GM21515 (cell line): ENCODE data around the gene KNSTRN.

Source experiments
- ATAC-seq: cut with Tn5 transposase; IDR thresholded peaks from one replicate; pipeline ENCODE4 v1.9.1; 2021; ENCODE audit not compliant: unreplicated experiment

The KNSTRN gene

DNA sequence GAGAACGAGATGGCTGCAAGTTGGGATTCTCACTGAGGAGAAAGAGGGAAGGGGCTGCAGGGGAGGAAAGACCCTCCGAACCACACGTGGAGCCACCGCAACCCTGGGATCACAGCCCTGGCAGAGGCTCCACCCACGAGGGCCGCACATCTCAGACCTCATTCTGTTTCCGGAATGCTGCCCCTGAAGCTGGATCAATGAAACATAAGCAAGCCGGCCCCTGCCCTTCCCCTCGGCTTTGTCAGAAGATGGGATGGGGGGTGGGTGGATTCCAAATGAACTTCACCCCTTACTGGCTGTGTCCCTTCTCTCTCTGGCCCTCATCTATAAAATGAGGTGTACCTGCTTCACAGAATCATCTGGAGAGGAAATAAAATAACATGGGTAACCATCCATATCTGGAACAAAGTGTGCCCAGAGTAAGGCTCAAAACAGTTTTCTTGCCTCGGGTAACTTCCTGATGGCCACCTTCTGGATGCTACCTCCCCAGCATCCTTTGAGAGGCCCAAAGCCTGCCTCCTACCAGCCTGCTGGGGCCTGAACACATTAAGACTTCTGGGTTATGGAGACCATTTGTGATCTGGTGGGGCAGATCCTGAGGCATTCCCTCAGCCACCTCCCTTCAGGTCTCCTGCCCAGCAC, 37.2 kb upstream of the KNSTRN start:
- ATAC-seq = no peak

- no peak for ATAC-seq
Measured at GRCh38 chr15:40345867-40346578, 36.5 kb upstream of the KNSTRN start.

- ATAC-seq = no peak
Measured at GRCh38 chr15:40346579-40347558, 35.7 kb upstream of the KNSTRN start.

GRCh38 chr15:40347559-40348473, 34.7 kb upstream of the KNSTRN start:
- no peak for ATAC-seq

DNA sequence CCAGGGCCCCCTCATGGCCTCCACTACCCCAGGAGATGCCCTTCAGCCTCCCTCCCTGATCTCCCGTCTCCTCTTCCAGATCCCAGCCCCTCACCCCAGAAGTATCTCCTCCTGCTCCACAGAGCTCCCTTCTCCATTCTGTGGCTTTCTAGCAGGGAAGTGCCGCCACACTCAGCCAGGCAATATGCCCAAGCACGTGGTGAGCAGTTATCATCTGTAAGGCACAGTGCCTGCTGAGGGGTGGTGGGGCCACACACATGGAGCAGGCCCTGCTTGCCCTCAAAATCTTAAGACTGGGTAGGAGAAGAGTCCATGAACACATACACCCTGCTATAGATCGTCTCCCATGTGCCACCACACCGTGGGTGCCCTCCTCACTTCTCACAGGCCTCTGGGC, 34.0 kb upstream of the KNSTRN start:
- ATAC-seq = no peak

DNA sequence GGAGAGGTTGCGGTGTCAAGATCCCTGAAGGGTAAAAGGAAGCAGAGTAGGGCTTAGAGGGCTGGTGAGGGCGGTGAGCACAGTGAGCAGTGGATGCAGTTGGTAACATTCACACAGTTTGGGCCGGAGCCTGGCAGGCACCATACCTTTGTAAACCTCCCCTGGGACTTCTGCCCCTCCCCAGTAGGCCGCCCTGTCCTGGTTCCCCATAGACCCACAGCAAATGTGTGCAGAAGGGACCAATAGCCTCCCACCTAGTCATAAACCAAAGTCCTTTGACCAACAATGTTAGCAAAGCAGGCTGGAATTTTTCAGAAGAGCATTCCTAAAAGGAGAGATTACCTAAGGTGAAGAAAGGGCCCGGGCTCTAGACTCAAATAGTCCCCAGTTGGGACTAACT, 33.4 kb upstream of the KNSTRN start:
- ATAC-seq = no peak

DNA sequence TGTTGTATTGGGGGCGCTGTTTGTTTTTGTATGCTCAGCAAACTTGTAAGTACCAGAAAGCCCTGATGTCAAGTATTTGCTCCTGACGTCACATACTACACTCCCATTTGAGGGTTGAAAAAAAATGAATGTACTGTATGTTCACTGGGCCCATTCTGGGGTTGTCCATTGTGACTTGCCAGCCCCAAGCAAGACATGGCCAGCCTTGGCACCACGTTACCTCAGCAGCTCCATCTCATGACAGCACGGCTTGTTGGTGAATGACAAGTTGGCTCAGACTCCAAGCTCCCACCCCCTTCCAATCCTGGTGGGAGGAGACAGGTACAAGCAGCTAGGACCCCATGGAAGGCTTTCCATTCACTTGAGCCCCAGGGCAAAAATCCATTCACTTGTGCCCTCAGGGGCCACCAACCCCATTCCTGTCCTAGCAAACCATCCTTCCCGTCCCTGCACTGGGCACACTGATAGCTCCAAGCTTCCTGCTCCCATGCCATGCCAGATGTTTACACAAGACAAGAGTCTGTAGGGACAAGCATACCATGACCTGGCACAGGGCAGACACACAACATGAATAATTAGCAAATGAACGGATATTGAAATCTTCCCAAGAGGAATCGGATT, 30.1 kb upstream of the KNSTRN start:
- no peak for ATAC-seq

DNA sequence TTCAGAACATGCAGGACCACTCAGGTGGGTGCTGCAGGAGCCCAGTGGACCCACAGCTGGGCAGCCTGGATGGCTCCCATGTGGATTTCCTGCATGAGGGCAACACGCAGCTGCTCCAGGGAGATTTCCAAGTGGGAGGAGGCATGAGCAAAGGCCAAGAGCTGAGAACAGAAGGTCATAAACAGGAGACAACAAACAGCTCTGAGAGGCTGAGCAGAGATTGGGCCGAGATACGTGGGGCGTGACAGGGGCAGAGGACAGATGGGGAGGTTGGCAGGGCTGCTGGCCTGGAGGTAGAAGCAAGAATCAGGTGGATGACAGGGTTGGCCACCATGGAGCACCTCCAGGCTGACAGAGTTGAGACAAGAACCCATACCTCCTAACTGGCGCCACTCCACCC, 28.8 kb upstream of the KNSTRN start:
- no peak for ATAC-seq

- no peak for ATAC-seq
Measured at GRCh38 chr15:40354408-40355171, 27.9 kb upstream of the KNSTRN start.

DNA sequence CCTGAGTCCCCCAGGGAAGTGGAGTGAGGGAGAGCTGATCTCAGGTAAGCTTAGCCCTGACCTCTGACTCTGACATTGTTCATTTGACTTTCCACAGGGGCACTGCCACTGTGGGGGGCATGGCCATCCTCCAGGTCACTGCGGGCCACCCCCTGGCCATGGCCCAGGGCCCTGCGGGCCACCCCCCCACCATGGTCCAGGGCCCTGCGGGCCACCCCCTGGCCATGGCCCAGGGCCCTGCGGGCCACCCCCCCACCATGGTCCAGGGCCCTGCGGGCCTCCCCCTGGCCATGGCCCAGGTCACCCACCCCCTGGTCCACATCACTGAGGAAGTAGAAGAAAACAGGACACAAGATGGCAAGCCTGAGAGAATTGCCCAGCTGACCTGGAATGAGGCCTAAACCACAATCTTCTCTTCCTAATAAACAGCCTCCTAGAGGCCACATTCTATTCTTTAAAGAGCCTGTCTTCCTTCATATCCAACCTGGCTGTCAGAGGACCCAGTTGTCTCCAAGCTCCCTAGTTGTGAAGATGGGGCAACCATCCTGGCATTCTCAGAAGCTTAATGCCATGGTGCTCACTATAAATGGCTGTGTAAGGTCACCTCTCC, 26.4 kb upstream of the KNSTRN start:
- no peak for ATAC-seq

GRCh38 chr15:40357246-40357645, 25.3 kb upstream of the KNSTRN start:
- ATAC-seq = no peak

DNA sequence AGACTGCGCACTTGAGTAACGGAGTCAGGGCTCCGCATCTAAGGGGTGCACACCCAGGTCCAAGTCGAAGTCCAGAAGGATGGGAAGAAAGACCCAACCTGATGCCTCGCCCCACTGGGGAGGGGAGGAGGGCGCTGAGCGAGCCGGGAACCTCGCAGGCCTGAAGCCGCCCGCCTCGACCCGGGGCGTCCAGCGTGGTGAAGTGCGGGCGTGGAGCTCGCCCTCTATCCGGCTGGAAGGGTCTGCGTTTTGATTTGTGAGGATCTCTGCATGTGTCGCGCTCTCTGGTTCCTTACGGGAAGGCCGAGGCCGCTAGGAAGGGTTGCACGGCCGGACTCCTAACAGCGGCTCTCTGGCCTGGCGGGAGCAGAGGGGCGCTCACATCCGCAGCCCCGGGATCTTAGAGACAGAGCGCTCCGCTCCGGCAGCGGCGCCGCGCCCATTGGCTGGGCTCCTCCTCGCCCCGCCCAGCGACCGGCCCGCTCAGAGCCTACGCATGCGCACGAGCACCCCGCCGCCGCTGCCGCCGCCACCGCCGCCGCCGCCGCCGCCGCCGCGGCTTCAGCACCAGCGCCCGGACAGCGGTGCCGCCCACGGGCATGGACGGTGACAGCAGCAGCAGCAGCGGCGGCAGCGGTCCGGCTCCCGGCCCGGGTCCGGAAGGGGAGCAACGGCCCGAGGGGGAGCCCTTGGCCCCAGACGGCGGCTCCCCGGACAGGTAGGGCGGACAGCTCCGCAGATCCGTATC, 24.6 kb upstream of the KNSTRN start, which contains the start of gene DISP2:
Gene DISP2, plus strand, starts transcription at position 497 of the 748 bp plus-strand sequence. Its CDS starts 103 bp downstream, at position 600.
- ATAC-seq = peak; percentile 72

GRCh38 chr15:40358471-40359353, 23.8 kb upstream of the KNSTRN start:
- ATAC-seq = peak; percentile 10

DNA sequence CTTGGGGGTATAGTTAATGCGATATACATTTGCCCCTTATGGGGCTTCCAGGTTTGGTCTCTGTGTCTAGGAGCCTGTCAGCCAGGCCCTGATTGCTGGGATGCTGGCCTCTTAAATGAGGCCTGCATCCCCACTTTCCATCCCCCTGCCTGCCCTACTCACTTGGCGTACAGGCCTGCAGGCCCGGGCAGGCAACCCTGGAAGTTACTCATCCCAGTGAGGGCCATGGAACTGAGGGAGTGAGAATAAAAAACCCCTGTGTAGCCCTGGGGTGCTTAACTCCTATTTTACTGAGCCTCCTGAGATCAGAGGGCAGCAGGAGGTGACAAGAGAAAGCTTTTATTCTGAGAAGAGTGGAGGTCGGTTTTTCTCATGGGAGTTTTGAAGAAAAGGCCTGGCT, 22.5 kb upstream of the KNSTRN start:
- no peak for ATAC-seq

DNA sequence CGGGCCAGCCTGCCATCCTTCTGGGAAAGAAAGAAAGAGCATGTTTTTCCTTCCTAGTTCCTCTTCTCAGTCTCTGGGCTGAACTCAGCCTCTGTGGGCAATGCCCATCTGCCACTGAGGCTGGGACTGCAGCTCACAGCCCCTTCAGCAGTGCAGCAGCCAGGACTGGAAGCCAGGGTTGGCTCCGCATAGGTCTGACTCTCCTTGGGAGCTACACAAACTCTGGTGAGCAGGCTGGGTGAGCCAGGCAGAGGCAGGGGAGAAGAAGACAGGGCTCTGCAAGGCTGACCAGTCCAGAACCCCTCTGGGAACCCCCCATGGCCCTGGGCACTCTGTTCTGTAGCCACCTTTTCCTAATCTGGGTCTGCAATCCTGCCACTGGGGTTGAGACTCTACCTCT, 20.9 kb upstream of the KNSTRN start:
- ATAC-seq = no peak

- ATAC-seq = no peak
Measured at GRCh38 chr15:40363611-40364010, 18.9 kb upstream of the KNSTRN start.

- no peak for ATAC-seq
Measured at GRCh38 chr15:40364251-40364650, 18.3 kb upstream of the KNSTRN start.
